Erythroblast (primary cell): ENCODE data around the gene SLAMF6.

Experiments
- GATA1 ChIP-seq: IDR thresholded peaks from 2 replicates; pipeline ENCODE4 v1.6.1; 2011; ENCODE audit warnings: low read depth, mild to moderate bottlenecking, control low read depth, low read length, moderate library complexity
- POLR2A ChIP-seq: IDR thresholded peaks from 2 replicates; pipeline ENCODE4 v1.6.1; 2011; ENCODE audit warnings: mild to moderate bottlenecking, low read length

DNA sequence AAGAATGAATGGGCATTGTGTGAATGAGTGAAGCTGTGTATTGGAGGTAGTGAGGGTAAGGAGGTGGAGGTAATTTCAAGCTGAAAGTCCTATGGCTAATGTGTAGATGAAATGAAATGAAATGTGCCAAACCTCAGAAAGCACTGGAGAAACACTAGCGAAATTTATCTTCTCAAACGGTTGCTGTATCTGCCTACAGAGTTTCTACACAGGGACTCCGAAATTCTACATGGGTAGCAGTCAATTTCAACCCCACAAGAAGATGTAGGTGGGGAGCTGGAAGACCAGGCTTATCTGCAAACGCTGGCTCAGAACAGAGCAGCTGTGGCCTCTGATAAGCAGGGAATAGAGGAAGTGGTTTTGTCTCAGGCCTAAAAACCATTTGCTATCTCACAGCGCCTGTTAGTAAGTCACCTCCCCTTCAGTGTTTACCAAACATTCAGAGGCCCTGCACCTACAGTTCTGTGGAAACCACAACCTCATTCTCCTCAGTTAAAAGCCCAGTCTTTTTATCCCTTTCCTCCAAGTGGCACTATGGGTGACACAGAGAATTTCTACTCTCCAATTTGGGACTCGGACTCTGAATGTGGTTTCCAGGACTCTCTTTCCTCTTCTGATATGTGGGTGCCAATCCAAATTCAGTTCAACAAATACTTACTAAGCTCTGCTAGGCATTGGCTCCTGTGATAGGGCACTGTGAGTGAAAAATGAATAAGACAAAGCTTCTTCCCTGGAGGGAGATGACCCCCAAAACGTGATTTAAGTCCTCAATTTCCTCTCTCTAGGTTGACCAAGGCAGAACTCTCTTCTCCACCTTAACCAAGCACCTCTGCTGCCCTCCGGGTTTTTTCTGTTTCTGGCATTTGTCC is 17.2 kb upstream of the SLAMF6 start:
- TF ChIP-seq POLR2A = peak; percentile 80
- peak; percentile 99 for TF ChIP-seq GATA1
